GM12892 (cell line): Measurements from ENCODE around the gene EWSR1.

ENCODE experiments used
- POLR2A ChIP-seq: IDR thresholded peaks from 2 replicates; pipeline ENCODE4 v1.6.1; 2011; ENCODE audit warnings: low read depth, low read length, control low read depth
- POLR2AphosphoS5 ChIP-seq: IDR thresholded peaks from 2 replicates; pipeline ENCODE4 v1.6.1; 2011; ENCODE audit warnings: low read depth, low read length, control low read depth

DNA sequence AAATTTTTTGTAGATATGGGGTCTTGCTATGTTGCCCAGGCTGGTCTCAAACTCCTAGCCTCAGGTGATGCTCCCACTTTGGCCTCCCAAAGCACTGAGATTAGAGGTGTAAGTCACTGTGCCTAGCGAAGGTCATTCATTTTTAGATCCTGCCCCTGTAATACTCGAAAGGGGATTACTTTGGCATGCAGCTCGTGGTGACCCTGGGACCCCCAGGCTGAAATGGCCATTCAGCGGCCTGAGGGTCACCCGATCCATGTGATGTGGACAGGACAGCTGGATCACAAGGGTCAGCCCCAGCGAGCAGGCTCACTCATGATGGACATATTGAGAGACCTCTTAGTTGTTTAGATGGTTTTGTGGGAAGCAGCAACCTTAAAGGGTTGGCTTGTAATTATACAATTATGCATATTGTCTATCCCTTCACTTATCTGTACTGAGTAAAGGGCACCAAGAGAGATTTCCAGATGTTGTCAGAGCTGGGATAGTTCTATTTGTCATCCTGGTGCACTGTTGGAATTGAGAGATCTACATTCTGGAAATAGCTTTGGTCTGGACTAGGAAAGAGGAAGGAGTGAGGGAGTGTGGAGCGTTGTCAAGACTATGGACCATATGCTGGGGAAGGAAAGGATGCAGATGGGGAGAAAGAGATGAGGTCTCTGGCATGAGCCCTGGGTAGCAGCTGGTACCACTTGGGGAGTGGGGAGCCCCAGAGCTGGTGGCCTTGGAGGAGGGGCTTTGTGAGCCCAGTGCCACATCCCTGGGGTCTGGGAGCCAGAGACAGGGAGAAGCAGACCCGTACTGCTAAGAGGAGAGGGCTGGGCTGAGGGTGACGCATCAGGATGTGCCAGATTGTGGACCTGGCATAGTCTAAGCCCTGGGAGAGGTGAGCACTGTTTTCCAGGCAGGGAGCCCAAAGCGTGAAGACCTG lies 15.8 kb upstream of the EWSR1 start:
- no peak for TF ChIP-seq POLR2AphosphoS5
- no peak for TF ChIP-seq POLR2A
